Measurements from ENCODE around the gene ALPK3. TPM values are rescaled to one million over a fixed set of nuclear protein-coding genes. Genes with fewer than 3 reads are reported as not detected.

ALPK3 gene
- total RNA-seq, 1 experiment from 2014 or later = 0.07 TPM

GRCh38 chr15:84821501-84822021 is 4.4 kb downstream of the ALPK3 start:
- intact Hi-C loops (cut with micrococcal nuclease) = no loop called here
- H3K4me3 Mint-ChIP-seq (ENCODE audit: unreplicated experiment) = no peak overlapping the region
- H3K4me1 Mint-ChIP-seq (ENCODE audit: insufficient read depth, unreplicated experiment) = no peaks in the 10 kb centered on the region
- no TSS peak for BruUV-seq (replicated peaks)
- ChIA-PET POLR2A (interaction anchor here (0.6 to 1.7 kb wide), 3 partner anchors 11 to 265 kb away, joined by 3 read pairs; no protein-coding TSS in a partner anchor), CTCF (interaction anchor here (0.6 to 1.4 kb wide), 3 partner anchors 16 to 84 kb away, joined by 3 to 5 read pairs (median 3); no protein-coding TSS in a partner anchor)
- H3K27ac Mint-ChIP-seq (ENCODE audit: low read depth, unreplicated experiment) = no peak overlapping the region
- no peak for DNase-seq (ENCODE audit: unreplicated experiment)
- TF ChIP-seq CTCF (IDR thresholded peaks at IDR 0.05; ENCODE audit: unreplicated experiment) = no peak
- H3K27me3 Mint-ChIP-seq (ENCODE audit: insufficient read depth, unreplicated experiment) = peaks cover 15% of the 10 kb centered on the region
- H3K9me3 Mint-ChIP-seq (ENCODE audit: unreplicated experiment) = no peaks in the 10 kb centered on the region
- no peaks in the 10 kb centered on the region for H3K36me3 Mint-ChIP-seq (ENCODE audit: insufficient read depth, unreplicated experiment)

GRCh38 chr15:84822653-84823281 is 5.6 kb downstream of the ALPK3 start:
- no TSS peak for BruUV-seq (replicated peaks)
- Mint-ChIP-seq H3K9me3 (ENCODE audit: unreplicated experiment) (no peaks in the 10 kb centered on the region), H3K27me3 (ENCODE audit: insufficient read depth, unreplicated experiment) (peaks cover 15% of the 10 kb centered on the region), H3K4me1 (ENCODE audit: insufficient read depth, unreplicated experiment) (no peaks in the 10 kb centered on the region), H3K4me3 (ENCODE audit: unreplicated experiment) (no peak overlapping the region), H3K27ac (ENCODE audit: low read depth, unreplicated experiment) (no peak overlapping the region), H3K36me3 (ENCODE audit: insufficient read depth, unreplicated experiment) (no peaks in the 10 kb centered on the region)
- intact Hi-C loops (cut with micrococcal nuclease) = no loop called here
- DNase-seq (ENCODE audit: unreplicated experiment) = no peak
- ChIA-PET CTCF (interaction anchor here (0.6 to 0.9 kb wide), 3 partner anchors 11 to 89 kb away, joined by 3 to 4 read pairs (median 3); no protein-coding TSS in a partner anchor), POLR2A (interaction anchor here (1.7 kb wide), 1 partner anchor 12 kb away, joined by 3 read pairs; no protein-coding TSS in a partner anchor)
- TF ChIP-seq CTCF (IDR thresholded peaks at IDR 0.05; ENCODE audit: unreplicated experiment) = no peak

GRCh38 chr15:84823282-84823878 is 6.2 kb downstream of the ALPK3 start:
- intact Hi-C loops (cut with micrococcal nuclease) = no loop called here

More at GRCh38 chr15:84823282-84823878, 6.2 kb downstream of the ALPK3 start:
- Mint-ChIP-seq H3K27me3 (ENCODE audit: insufficient read depth, unreplicated experiment) (peaks cover 15% of the 10 kb centered on the region), H3K36me3 (ENCODE audit: insufficient read depth, unreplicated experiment) (no peaks in the 10 kb centered on the region), H3K27ac (ENCODE audit: low read depth, unreplicated experiment) (no peak overlapping the region), H3K4me1 (ENCODE audit: insufficient read depth, unreplicated experiment) (no peaks in the 10 kb centered on the region), H3K4me3 (ENCODE audit: unreplicated experiment) (no peak overlapping the region), H3K9me3 (ENCODE audit: unreplicated experiment) (no peaks in the 10 kb centered on the region)
- ChIA-PET POLR2A (interaction anchor here (0.9 kb wide), 1 partner anchor 13 kb away, joined by 3 read pairs; no protein-coding TSS in a partner anchor), CTCF (interaction anchor here (0.6 to 0.7 kb wide), 2 partner anchors 11 to 89 kb away, joined by 3 to 4 read pairs; no protein-coding TSS in a partner anchor)
- no peak for TF ChIP-seq CTCF (IDR thresholded peaks at IDR 0.05; ENCODE audit: unreplicated experiment)
- BruUV-seq (replicated peaks) = no TSS peak
- DNase-seq (ENCODE audit: unreplicated experiment) = no peak
